Pulmonary artery endothelial cell (primary cell): ENCODE data around the gene TGFBR2. TPM values are rescaled to one million over a fixed set of nuclear protein-coding genes. Genes with fewer than 3 reads are reported as not detected.

ENCODE experiments used
- DNase-seq: peaks from one replicate; pipeline ENCODE4 v3.0.0-alpha.2; 2011; ENCODE audit warnings: low read depth, low spot score
- total RNA-seq: library from RNA; depleted of rRNA; stranded (reverse); fragments of >200 nt; gene quantifications from 2 replicates; pipeline ENCODE4 v1.2.3, GENCODE V29; 2014

Gene TGFBR2
- total RNA-seq, 1 donor from 2014 or later, result 379 TPM

DNA sequence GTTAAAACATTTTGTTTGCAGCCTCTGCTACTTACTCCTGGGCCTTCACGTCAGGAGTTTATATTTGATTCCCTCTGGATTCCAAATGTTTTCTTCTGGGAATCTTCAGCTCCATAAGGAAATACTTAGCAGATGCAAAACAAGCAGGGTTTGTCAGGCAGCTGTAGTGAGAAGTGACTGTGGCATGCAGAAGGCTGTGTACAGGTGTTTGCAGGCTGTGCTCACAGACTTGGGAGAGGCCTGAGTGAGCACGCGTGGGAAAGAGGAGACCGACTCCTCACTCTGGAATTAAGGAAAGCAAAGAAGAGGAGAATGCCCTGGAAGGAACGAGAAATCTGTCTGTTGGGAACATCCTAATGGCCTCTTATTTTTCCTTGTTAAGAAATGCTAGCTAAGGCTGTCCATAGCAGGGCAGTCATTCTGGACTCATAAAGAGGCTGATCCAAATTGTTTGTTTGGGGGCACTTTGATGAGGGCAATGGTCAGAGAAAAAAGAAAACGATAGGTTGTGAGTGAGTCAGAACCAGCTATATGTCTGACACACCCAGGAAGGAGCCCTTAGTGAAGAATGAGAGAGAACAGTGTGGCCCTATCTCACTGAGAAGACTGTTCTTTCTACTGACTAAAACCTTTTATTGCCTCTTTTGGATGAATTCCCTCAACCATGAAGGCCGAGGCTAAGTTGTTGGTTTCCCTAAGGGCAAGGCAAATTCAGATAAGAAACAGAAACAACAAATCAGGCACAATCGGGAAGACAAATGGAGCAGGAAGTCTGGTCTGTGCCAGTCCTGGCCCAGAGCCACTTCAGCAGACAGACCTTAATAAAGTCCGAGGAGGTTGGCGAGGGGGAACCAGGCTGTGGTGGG is 82.6 kb downstream of the TGFBR2 start:
- DNase-seq, result peak; percentile 51

GRCh38 chr3:30690199-30690598 is 83.8 kb downstream of the TGFBR2 start:
- no peak for DNase-seq

DNA sequence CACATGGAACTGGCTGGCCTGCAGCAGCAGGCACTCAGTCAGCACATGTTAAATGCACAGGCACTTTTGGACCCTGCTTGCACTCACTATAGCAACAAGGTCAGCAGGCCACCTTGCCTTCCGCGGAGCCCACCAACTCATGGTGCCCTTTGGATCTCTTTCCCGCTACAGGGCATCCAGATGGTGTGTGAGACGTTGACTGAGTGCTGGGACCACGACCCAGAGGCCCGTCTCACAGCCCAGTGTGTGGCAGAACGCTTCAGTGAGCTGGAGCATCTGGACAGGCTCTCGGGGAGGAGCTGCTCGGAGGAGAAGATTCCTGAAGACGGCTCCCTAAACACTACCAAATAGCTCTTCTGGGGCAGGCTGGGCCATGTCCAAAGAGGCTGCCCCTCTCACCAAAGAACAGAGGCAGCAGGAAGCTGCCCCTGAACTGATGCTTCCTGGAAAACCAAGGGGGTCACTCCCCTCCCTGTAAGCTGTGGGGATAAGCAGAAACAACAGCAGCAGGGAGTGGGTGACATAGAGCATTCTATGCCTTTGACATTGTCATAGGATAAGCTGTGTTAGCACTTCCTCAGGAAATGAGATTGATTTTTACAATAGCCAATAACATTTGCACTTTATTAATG is 85.0 kb downstream of the TGFBR2 start:
- no peak for DNase-seq

- DNase-seq, result no peak
These were observed 85.5 kb downstream of the TGFBR2 start for GRCh38 chr3:30691944-30692343.

DNA sequence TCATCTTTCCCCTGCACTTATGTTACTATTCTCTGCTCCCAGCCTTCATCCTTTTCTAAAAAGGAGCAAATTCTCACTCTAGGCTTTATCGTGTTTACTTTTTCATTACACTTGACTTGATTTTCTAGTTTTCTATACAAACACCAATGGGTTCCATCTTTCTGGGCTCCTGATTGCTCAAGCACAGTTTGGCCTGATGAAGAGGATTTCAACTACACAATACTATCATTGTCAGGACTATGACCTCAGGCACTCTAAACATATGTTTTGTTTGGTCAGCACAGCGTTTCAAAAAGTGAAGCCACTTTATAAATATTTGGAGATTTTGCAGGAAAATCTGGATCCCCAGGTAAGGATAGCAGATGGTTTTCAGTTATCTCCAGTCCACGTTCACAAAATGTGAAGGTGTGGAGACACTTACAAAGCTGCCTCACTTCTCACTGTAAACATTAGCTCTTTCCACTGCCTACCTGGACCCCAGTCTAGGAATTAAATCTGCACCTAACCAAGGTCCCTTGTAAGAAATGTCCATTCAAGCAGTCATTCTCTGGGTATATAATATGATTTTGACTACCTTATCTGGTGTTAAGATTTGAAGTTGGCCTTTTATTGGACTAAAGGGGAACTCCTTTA is 86.2 kb downstream of the TGFBR2 start:
- DNase-seq, result no peak

GRCh38 chr3:30693470-30694120 is 87.2 kb downstream of the TGFBR2 start:
- no peak for DNase-seq

DNA sequence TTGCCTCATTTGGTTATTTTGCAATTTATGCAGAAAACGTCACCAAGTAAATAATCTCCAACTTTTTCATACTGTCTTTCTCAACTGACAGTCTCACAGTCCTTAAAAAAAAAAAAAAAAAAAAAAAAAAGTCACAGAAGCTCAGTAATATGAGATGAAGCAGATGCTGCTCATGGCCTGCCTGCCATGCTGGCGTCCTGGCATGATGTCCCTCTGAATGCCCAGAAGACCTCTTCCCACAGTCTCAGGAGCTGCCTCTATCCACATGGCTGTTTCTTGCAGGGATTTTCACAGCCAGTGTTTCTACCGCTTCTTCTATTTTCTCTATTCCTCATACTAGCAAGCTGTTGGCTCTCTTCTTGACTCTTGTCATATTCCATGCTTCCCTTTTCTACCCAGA is 87.7 kb downstream of the TGFBR2 start:
- DNase-seq, result no peak

DNA sequence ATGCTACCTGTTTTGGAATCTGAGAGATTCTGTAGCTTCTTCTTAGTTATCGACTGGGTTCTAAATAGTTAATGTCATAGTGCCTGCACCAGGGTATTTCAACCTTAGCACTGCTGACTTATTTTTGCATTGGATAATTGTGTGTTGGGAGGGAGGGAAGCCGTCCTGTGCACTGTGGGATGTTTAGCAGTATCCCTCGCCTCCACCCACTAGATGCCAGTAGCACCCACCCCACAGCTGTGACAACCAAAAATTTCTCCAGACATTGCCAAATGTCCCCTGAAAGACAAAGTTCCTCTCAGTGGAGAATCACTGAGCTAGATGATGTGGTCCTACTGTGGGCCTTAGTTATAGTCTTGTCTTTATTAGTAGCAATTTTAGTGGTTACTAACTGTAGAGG is 88.3 kb downstream of the TGFBR2 start:
- DNase-seq, result no peak

GRCh38 chr3:30695302-30696061 is 89.1 kb downstream of the TGFBR2 start:
- DNase-seq, result no peak

DNA sequence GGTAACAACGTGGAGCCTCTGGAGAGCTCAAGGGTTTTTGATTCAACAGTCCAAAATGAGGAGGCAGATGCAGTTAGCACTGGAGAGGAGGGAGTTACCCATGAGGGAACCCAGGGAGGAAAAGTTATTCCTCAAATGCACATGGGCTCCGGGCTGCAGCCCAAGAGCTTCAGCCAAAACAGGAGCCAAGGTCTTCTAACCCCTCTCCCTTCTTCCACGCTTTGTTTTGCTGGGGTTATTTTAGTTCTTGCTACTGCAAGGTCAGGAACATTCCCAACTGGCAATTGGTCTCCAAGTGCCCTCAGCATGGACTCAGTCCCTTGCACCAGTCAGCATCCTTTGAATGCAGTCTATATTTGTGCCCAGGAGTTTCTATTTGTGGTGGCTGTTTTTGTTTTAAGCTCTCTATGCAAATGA is 90.0 kb downstream of the TGFBR2 start:
- DNase-seq, result no peak

DNA sequence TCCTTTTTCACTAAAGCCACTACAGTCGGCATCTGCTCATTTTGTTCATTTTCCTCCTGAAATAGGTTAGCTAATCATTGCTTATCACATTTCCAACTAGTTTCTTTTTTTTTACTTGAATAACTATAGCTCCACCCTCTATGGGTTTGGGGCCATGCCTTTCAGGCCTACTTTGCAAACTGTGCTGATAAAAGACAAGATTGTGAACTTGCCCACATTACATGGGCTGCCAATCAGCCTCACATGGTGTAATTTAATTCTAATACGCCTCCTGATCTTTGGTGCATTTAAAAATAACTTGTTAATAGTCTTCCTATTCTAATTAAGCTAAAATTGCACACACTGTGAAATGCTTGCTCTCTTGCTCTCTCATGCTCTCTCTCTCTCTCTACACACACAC is 90.5 kb downstream of the TGFBR2 start:
- no peak for DNase-seq

DNA sequence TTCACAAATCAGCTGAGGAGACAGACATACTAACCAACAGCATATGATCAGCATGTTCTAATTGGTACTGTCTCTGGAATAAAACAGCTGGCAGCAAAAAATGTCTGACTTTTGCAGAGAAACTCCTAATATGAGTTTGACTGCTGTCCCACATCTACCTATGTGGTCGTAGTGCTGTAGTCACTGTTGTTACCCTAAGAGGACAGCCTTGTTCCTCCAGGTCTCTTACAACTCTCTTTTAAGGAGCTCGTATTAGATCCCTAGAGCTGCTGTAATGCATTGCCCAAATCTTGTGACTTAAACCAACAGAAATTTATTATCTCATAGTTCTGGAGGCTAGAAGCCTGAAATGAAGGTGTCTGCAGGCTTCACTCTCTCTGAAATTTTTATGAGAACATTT is 92.1 kb downstream of the TGFBR2 start:
- DNase-seq, result no peak

GRCh38 chr3:30699927-30700326 is 93.5 kb downstream of the TGFBR2 start:
- DNase-seq, result no peak

DNA sequence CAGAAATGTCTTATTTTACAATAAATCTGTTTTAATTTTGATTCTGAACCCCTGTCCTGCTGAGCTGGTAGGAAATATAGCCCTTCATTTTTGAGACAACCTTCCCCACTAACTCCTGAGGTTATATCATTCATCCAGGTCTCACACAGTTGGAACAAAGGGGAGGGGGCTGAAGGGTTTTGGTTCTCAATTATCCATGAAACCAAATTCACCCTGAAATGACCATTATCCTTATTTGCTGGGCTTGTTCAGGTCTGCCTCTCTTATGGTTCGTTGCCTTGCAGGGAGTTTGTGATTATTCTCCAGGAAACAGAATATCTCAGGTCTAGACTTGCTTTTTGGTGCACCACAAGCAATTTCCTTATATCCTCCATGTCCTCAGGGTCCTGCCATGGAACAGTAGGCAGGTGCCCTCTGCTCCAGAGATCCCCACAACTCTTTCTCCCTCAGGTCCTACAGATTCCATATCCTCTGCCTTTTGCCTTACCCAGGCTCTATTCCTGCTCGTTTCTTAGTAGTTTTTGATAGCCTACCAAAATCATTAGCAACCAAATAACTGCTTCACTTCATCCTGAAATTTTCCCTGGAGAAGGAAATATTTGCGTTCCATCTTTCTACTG is 94.4 kb downstream of the TGFBR2 start:
- DNase-seq, result no peak

- DNase-seq, result no peak
These were observed 95.8 kb downstream of the TGFBR2 start for GRCh38 chr3:30702038-30702827.

DNA sequence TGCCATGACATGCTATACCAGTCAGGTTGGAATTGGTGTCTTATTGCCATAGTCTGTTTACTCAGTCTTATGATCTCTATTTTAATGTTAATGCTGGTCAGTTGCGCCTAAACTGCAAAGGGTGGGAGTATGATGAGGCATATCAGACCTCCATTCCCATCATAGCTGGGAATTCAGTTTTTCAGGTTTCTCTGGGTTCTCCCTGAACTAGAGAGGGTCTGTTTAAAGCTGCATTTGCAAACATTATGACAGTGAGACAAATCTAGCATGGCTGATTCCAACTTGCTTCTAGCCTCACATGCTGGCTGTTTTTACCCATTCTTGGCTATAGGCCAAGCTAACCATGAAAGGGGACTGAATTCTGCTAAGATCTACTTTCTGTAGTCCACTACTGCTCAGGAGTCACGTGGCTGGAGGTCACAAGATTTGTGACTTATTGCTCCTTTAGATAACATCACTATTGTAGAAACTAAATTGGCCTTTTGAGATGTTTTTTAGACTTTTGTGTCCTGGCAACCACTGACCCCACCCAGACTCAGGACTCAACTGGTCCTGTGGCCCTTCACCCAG is 96.5 kb downstream of the TGFBR2 start:
- DNase-seq, result no peak

GRCh38 chr3:30704931-30705890 is 98.8 kb downstream of the TGFBR2 start:
- no peak for DNase-seq

GRCh38 chr3:30707825-30708224 is 101.4 kb downstream of the TGFBR2 start:
- no peak for DNase-seq
